ENCODE measurements around the gene C1QTNF2.

DNA sequence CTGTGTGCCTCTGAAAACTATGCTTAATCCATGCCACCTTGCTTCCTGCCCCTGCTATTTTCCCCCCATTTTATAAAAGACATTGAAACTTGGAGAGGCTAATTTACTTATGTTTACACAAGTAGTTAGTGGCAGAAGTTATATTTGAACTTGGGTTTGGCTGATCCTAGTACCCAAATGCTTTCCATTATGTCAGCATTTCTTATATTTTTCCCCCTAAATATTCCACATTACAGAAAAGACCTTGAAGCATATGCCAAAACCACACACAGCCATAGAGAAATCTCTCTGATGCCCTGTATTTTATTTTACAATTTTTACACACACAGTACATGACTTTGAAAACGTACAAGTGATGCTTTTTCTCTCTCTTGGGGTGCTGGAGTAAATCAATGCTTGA lies 11.2 kb downstream of the C1QTNF2 start:
- TF ChIP-seq GPBP1L1 (CRISPR knock-in tag; IDR thresholded peaks at IDR 0.05), result no peak
- no peak for TF ChIP-seq EZH2 (conservative IDR thresholded peaks at IDR 0.05; ENCODE audit: low read depth, low read length)
- TF ChIP-seq POLR2AphosphoS5 (IDR thresholded peaks at IDR 0.05; ENCODE audit: low read depth, low read length), result no peak
- TF ChIP-seq RNF2 (conservative IDR thresholded peaks at IDR 0.05; ENCODE audit: low read depth), result no peak
- TF ChIP-seq CTCF (CRISPR knock-in tag; IDR thresholded peaks at IDR 0.05), result no peak
- no peak for TF ChIP-seq E2F1 (CRISPR knock-in tag; IDR thresholded peaks at IDR 0.05)
- TF ChIP-seq SMARCC2 (IDR thresholded peaks at IDR 0.05), result no peak
- no peak for TF ChIP-seq TRIM22 (IDR thresholded peaks at IDR 0.05)
- no peak for TF ChIP-seq HCFC1 (IDR thresholded peaks at IDR 0.05; ENCODE audit: low read depth, low read length)
